H1 (cell line): ENCODE data around the gene EXOSC1. TPM values are rescaled to one million over a fixed set of nuclear protein-coding genes. Genes with fewer than 3 reads are reported as not detected.

Source experiments
- CTCF ChIA-PET: fragments of 300-600 bp; sonication (Branson Sonifier 250); formaldehyde crosslinking; loops from one replicate; lab custom pipeline; 2021; ENCODE audit not compliant: partially characterized antibody; lab: Charles Lee
- POLR2A ChIA-PET: fragments of 300-600 bp; sonication (Branson Sonifier 250); formaldehyde crosslinking; loops from one replicate; lab custom pipeline; 2021; ENCODE audit warnings: inconsistent platforms; ENCODE audit not compliant: partially characterized antibody; lab: Charles Lee
- DNase-seq, 2 experiments: peaks; one replicate each; pipeline versions ENCODE4 v3.0.0 to v3.0.0-alpha.2; 2010 to 2022; ENCODE audit warnings: low spot score in 2 of 2, low read depth in 1 of 2, mixed read lengths in 1 of 2
- FAIRE-seq: peaks from 2 replicates; lab custom pipeline; 2011; peaks lifted over from hg19 to GRCh38; lab: Jason Lieb, UNC
- H2AFZ ChIP-seq: 2 replicates; pipeline ENCODE4 v1.8.1; 2012; ENCODE audit warnings: low read length, inconsistent platforms
- H2AK5ac ChIP-seq: 2 replicates; pipeline ENCODE4 v1.6.1; 2013; ENCODE audit warnings: low read depth, low read length
- H2BK120ac ChIP-seq: replicated peaks from 2 replicates; pipeline ENCODE3; 2013; ENCODE audit warnings: low read depth, low read length, inconsistent platforms
- H2BK12ac ChIP-seq: 2 replicates; pipeline ENCODE4 v1.6.1; 2013; ENCODE audit warnings: low read depth, low read length
- H2BK15ac ChIP-seq: 2 replicates; pipeline ENCODE4 v1.6.1; 2013; ENCODE audit warnings: low read length
- H2BK20ac ChIP-seq: 2 replicates; pipeline ENCODE4 v1.6.1; 2013; ENCODE audit warnings: low read length
- H2BK5ac ChIP-seq: 2 replicates; pipeline ENCODE4 v1.6.1; 2013; ENCODE audit warnings: low read depth, low read length
- H3K14ac ChIP-seq: 2 replicates; pipeline ENCODE4 v1.6.1; 2013; ENCODE audit warnings: inconsistent platforms; ENCODE audit not compliant: insufficient read length
- H3K18ac ChIP-seq: 2 replicates; pipeline ENCODE4 v1.6.1; 2013; ENCODE audit warnings: low read length; ENCODE audit errors: extremely low read depth
- H3K23ac ChIP-seq: 2 replicates; pipeline ENCODE4 v1.6.1; 2013; ENCODE audit warnings: inconsistent platforms; ENCODE audit not compliant: insufficient read length
- H3K23me2 ChIP-seq: 2 replicates; pipeline ENCODE4 v1.6.1; 2013; ENCODE audit warnings: low read depth, low read length
- H3K27ac ChIP-seq: 2 replicates; pipeline ENCODE4 v1.6.1; 2011; ENCODE audit warnings: low read depth, low read length, inconsistent platforms
- H3K27me3 ChIP-seq, 4 experiments: replicated peaks in 1 of 4; 1 replicate in 1 of 4; 2 replicates in 3 of 4; pipeline versions ENCODE4 v1.6.1 to v1.8.1; 2011 to 2013; ENCODE audit warnings: low read length in 3 of 4, mild to moderate bottlenecking in 3 of 4, inconsistent platforms in 2 of 4, mixed read lengths in 2 of 4, moderate library complexity in 1 of 4; ENCODE audit not compliant: control insufficient read depth in 3 of 4, insufficient read depth in 3 of 4; ENCODE audit errors: extremely low read depth in 1 of 4
- H3K36me3 ChIP-seq, 4 experiments: 2 replicates each; pipeline versions ENCODE4 v1.6.1 to v1.8.1; 2011 to 2013; ENCODE audit warnings: mild to moderate bottlenecking in 4 of 4, low read length in 3 of 4, moderate library complexity in 2 of 4, control low read depth in 1 of 4, inconsistent platforms in 1 of 4; ENCODE audit not compliant: insufficient read depth in 4 of 4, control insufficient read depth in 2 of 4
- H3K4ac ChIP-seq: replicated peaks from 2 replicates; pipeline ENCODE3; 2013; ENCODE audit warnings: low read length, low read depth, mixed read lengths, inconsistent platforms; ENCODE audit not compliant: insufficient read length
- H3K4me1 ChIP-seq, 4 experiments: replicated peaks in 1 of 4; 1 replicate in 1 of 4; 2 replicates in 3 of 4; pipeline versions ENCODE4 v1.6.1 to v1.8.1; 2011 to 2013; ENCODE audit warnings: low read length in 3 of 4, inconsistent platforms in 2 of 4, mixed read lengths in 1 of 4; ENCODE audit not compliant: insufficient read depth in 4 of 4, control insufficient read depth in 3 of 4
- H3K4me2 ChIP-seq, 2 experiments: 2 replicates each; pipeline versions ENCODE4 v1.6.1 to v1.8.1; 2011 to 2013; ENCODE audit warnings: low read depth in 2 of 2, low read length in 2 of 2, control low read depth in 1 of 2, inconsistent platforms in 1 of 2, mild to moderate bottlenecking in 1 of 2; ENCODE audit not compliant: insufficient read depth in 1 of 2
- H3K4me3 ChIP-seq, 4 experiments: fragments of 200-600, 300-600 bp in 1 of 4; sonication (generic), shearing (Covaris generic), sonication (Bioruptor Twin) in 1 of 4; 2 replicates each; pipeline versions ENCODE4 v1.5.1 to v1.8.1; 2011 to 2016; ENCODE audit warnings: low read length in 4 of 4, low read depth in 3 of 4, control low read depth in 2 of 4, inconsistent platforms in 2 of 4, mild to moderate bottlenecking in 2 of 4, mixed read lengths in 1 of 4, moderate library complexity in 1 of 4; ENCODE audit not compliant: insufficient read depth in 2 of 4; ENCODE audit errors: extremely low read depth in 1 of 4
- H3K56ac ChIP-seq: replicated peaks from 2 replicates; pipeline ENCODE3; 2013; ENCODE audit warnings: low read depth, mild to moderate bottlenecking, mixed read lengths, low read length, inconsistent platforms; ENCODE audit not compliant: insufficient read length
- H3K79me1 ChIP-seq: 2 replicates; pipeline ENCODE4 v1.6.1; 2013; ENCODE audit warnings: low read depth, low read length, control low read depth
- H3K79me2 ChIP-seq, 2 experiments: 2 replicates each; pipeline versions ENCODE4 v1.6.1 to v1.8.1; 2012 to 2013; ENCODE audit warnings: low read length in 2 of 2, mild to moderate bottlenecking in 2 of 2, inconsistent platforms in 1 of 2; ENCODE audit not compliant: insufficient read depth in 2 of 2, control insufficient read depth in 1 of 2
- H3K9ac ChIP-seq, 4 experiments: replicated peaks in 1 of 4; 1 replicate in 1 of 4; 2 replicates in 3 of 4; pipeline versions ENCODE4 v1.6.1 to v1.8.1; 2011 to 2013; ENCODE audit warnings: low read depth in 3 of 4, low read length in 3 of 4, control low read depth in 2 of 4, mild to moderate bottlenecking in 2 of 4, moderate library complexity in 2 of 4, inconsistent platforms in 1 of 4; ENCODE audit errors: extremely low read depth in 1 of 4
- H3K9me3 ChIP-seq, 2 experiments: 2 replicates each; pipeline versions ENCODE4 v1.6.1 to v1.8.1; 2012 to 2013; ENCODE audit warnings: mild to moderate bottlenecking in 2 of 2, moderate library complexity in 2 of 2, control low read depth in 1 of 2, inconsistent platforms in 1 of 2, low read depth in 1 of 2, low read length in 1 of 2, mixed read lengths in 1 of 2; ENCODE audit not compliant: insufficient read depth in 2 of 2
- H4K20me1 ChIP-seq, 2 experiments: replicated peaks in 1 of 2; 2 replicates each; pipeline versions ENCODE3 to v1.8.1; 2011 to 2013; ENCODE audit warnings: inconsistent platforms in 2 of 2, low read length in 2 of 2, mild to moderate bottlenecking in 1 of 2; ENCODE audit not compliant: insufficient read depth in 2 of 2, control insufficient read depth in 1 of 2
- H4K5ac ChIP-seq: 2 replicates; pipeline ENCODE4 v1.6.1; 2013; ENCODE audit warnings: low read length, low read depth, mixed read lengths, inconsistent platforms; ENCODE audit not compliant: insufficient read length
- H4K8ac ChIP-seq: 2 replicates; pipeline ENCODE4 v1.8.0; 2013; ENCODE audit warnings: mild to moderate bottlenecking, moderate library complexity, low read length, inconsistent platforms; ENCODE audit not compliant: insufficient read depth; ENCODE audit errors: extremely low read depth
- H4K91ac ChIP-seq: replicated peaks from 2 replicates; pipeline ENCODE3; 2013; ENCODE audit warnings: low read length, mixed read lengths, inconsistent platforms; ENCODE audit not compliant: insufficient read length
- ASH2L ChIP-seq: fragments of 200-600, 300-600 bp; sonication (generic); IDR thresholded peaks from one replicate; pipeline ENCODE4 v1.7.1; 2017; ENCODE audit warnings: low read length
- BCL11A ChIP-seq, 2 experiments: IDR thresholded peaks; one replicate each; pipeline ENCODE4 v1.6.1; 2011; ENCODE audit warnings: low read depth in 2 of 2, low read length in 2 of 2, mild to moderate bottlenecking in 2 of 2
- CTCF ChIP-seq, 3 experiments: IDR thresholded peaks; 1 replicate in 2 of 3; 2 replicates in 1 of 3; pipeline versions ENCODE4 v1.5.1 to v1.6.1; 2011; ENCODE audit warnings: low read length in 3 of 3, mild to moderate bottlenecking in 3 of 3, inconsistent platforms in 2 of 3, low read depth in 1 of 3, moderate library complexity in 1 of 3; ENCODE audit not compliant: insufficient read depth in 1 of 3; ENCODE audit errors: control extremely low read depth in 1 of 3
- GABPA ChIP-seq: IDR thresholded peaks from 2 replicates; pipeline ENCODE4 v1.6.1; 2011; ENCODE audit warnings: mild to moderate bottlenecking, low read length, moderate library complexity, borderline replicate concordance; ENCODE audit not compliant: insufficient read depth
- KDM4A ChIP-seq: IDR thresholded peaks from one replicate; pipeline ENCODE4 v1.7.1; 2012; ENCODE audit warnings: low read depth, mild to moderate bottlenecking, moderate library complexity, low read length, inconsistent platforms; ENCODE audit not compliant: severe bottlenecking
- RBBP5 ChIP-seq: IDR thresholded peaks from 2 replicates; pipeline ENCODE4 v1.7.1; 2012; ENCODE audit warnings: low read depth, mild to moderate bottlenecking, inconsistent platforms, low read length, moderate library complexity, borderline replicate concordance
- SIN3A ChIP-seq, 2 experiments: IDR thresholded peaks in 1 of 2; conservative IDR thresholded peaks in 1 of 2; 2 replicates each; pipeline ENCODE4 v1.6.1; 2011 to 2012; ENCODE audit warnings: low read length in 2 of 2, improper control_type of control experiment in 1 of 2, low read depth in 1 of 2, mild to moderate bottlenecking in 1 of 2
- SIX5 ChIP-seq: IDR thresholded peaks from 2 replicates; pipeline ENCODE4 v1.6.1; 2011; ENCODE audit warnings: mild to moderate bottlenecking, low read depth, low read length
- SUZ12 ChIP-seq: fragments of 200-600 bp; sonication (generic); IDR thresholded peaks from 2 replicates; pipeline ENCODE4 v1.6.1; 2012; ENCODE audit warnings: mild to moderate bottlenecking, inconsistent platforms, low read length, moderate library complexity, mixed read lengths
- TAF7 ChIP-seq: optimal IDR thresholded peaks from 2 replicates; pipeline ENCODE3; 2011; ENCODE audit warnings: low read depth, mild to moderate bottlenecking, inconsistent platforms, low read length, moderate library complexity, borderline replicate concordance
- YY1 ChIP-seq: IDR thresholded peaks from 2 replicates; pipeline ENCODE4 v1.6.1; 2011; ENCODE audit warnings: low read depth, mild to moderate bottlenecking, low read length
- WGBS, 2 experiments: shearing (Covaris generic) in 1 of 2; methylation state at CpG; one replicate each; pipeline versions ENCODE4 v1.1.6 to v1.1.7; 2013 to 2015; ENCODE audit warnings: low lambda C conversion rate in 2 of 2, mixed read lengths in 2 of 2, inconsistent platforms in 1 of 2, low coverage in 1 of 2, missing lambda C conversion rate in 1 of 2; ENCODE audit not compliant: insufficient replicate concordance in 2 of 2, insufficient coverage in 1 of 2, insufficient read length in 1 of 2; ENCODE audit errors: extremely low coverage in 1 of 2, missing lambda C conversion rate in 1 of 2; 5-methylcytosine and 5-hydroxymethylcytosine counted together
- polyA plus RNA-seq, 7 experiments: library from polyadenylated mRNA; depleted of rRNA in 3 of 7; stranded (reverse) in 5 of 7; unstranded in 2 of 7; fragments of >200 nt in 5 of 7; fragments of 200-250 nt in 2 of 7; gene quantifications; 1 replicate in 5 of 7; 2 replicates in 1 of 7; 4 replicates in 1 of 7; pipeline versions ENCODE4 v1.2.1 to v1.2.3, GENCODE V29; 2011 to 2013; ENCODE audit warnings: missing spikeins in 2 of 7, mixed read lengths in 2 of 7
- total RNA-seq: library from RNA; stranded (reverse); fragmentation: NEBNext Ultra II Directional; extraction: Animal tissue kit (Norgen Biotek cat#: 25700); gene quantifications from 2 replicates; pipeline ENCODE4 v1.2.1, GENCODE V29; 2021

The EXOSC1 gene
- total and polyA plus RNA-seq, 2 of the 8 experiments (the other 6 are each of a cell fraction or from before 2014, with no cell fraction given) = 52.1 to 68.1 TPM

- Histone ChIP-seq H3K4me1 (no peaks in the 10 kb centered on the region), H2AFZ (no peak overlapping the region), H3K18ac (no peak overlapping the region), H4K8ac (no peak overlapping the region), H2BK15ac (no peak overlapping the region), H2BK5ac (no peak overlapping the region), H3K14ac (no peak overlapping the region), H4K91ac (no peak overlapping the region), H2AK5ac (no peak overlapping the region), H3K23ac (no peak overlapping the region), H3K4ac (no peak overlapping the region), H4K20me1 (peaks cover 0 to 6% of the 10 kb centered on the region in 2 experiments), H3K79me1 (no peaks in the 10 kb centered on the region; the same call in 1 of the 2 replicates), H2BK12ac (no peak overlapping the region), H3K27me3 (no peaks in the 10 kb centered on the region), H3K9me3 (peaks cover 0 to 2% of the 10 kb centered on the region in 2 experiments; a peak in 1 of 4 replicates), H3K56ac (no peak overlapping the region), H3K4me2 (no peak overlapping the region), H2BK20ac (no peak overlapping the region), H3K9ac (no peak overlapping the region), H4K5ac (no peak overlapping the region), H3K23me2 (no peaks in the 10 kb centered on the region), H3K36me3 (peaks cover 40 to 91% (median 77%) of the 10 kb centered on the region in 4 experiments), H3K79me2 (no peaks in the 10 kb centered on the region), H3K27ac (no peak overlapping the region), H2BK120ac (no peak overlapping the region), H3K4me3 (no peak overlapping the region)
- 87% methylated on average over 7 of the region's 7 CpGs; no CpG with 5 or more reads in 1 of the 2 experiments for WGBS, 2 experiments
- DNase-seq (no peak), FAIRE-seq (no peak)
- ChIA-PET POLR2A (interaction anchor here (0.6 to 12.5 kb wide), 7 partner anchors 7 to 93 kb away, joined by 3 to 105 read pairs (median 5); no protein-coding TSS in a partner anchor), CTCF (interaction anchor here (1.1 to 2.5 kb wide), 4 partner anchors 24 to 112 kb away, joined by 4 to 19 read pairs (median 4); no protein-coding TSS in a partner anchor)
- no peak for TF ChIP-seq YY1
- no peak for TF ChIP-seq ASH2L
- TF ChIP-seq TAF7 = no peak
- TF ChIP-seq BCL11A (IDR thresholded peaks at IDR 0.05; ENCODE audit: low read depth in 2 of 2, low read length in 2 of 2) = no peak
- TF ChIP-seq CTCF (IDR thresholded peaks at IDR 0.05; ENCODE audit: control extremely low read depth in 1 of 3, insufficient read depth in 1 of 3, low read depth in 1 of 3, low read length in 3 of 3) = no peak
- TF ChIP-seq SIN3A (conservative IDR thresholded peaks at IDR 0.05 in 1 of 2, IDR thresholded peaks at IDR 0.05 in 1 of 2; ENCODE audit: low read depth in 1 of 2, low read length in 2 of 2) = no peak
- no peak for TF ChIP-seq SIX5
- TF ChIP-seq GABPA = no peak
- no peak for TF ChIP-seq SUZ12
- TF ChIP-seq RBBP5 = no peak
- no peak for TF ChIP-seq KDM4A
Observed at GRCh38 chr10:97459933-97460332, 14.1 kb upstream of the EXOSC1 start.
